Osteocyte (in vitro differentiated cells): ENCODE measurements around the gene BTBD16. TPM values are rescaled to one million over a fixed set of nuclear protein-coding genes. Genes with fewer than 3 reads are reported as not detected.
A peak's percentile ranks its signal among the peaks of the same experiment; 100 is the strongest.

Experiments
- DNase-seq: peaks from one replicate; pipeline ENCODE4 v3.0.0; 2021; ENCODE audit warnings: mixed read lengths; ENCODE audit not compliant: unreplicated experiment; ENCODE audit errors: extremely low spot score
- H3K27ac Mint-ChIP-seq: one replicate; pipeline ENCODE4 v1.8.0; 2021; ENCODE audit warnings: mild to moderate bottlenecking, mixed read lengths; ENCODE audit not compliant: unreplicated experiment
- H3K27me3 Mint-ChIP-seq: one replicate; pipeline ENCODE4 v1.8.0; 2021; ENCODE audit warnings: mixed read lengths; ENCODE audit not compliant: unreplicated experiment
- H3K36me3 Mint-ChIP-seq: one replicate; pipeline ENCODE4 v1.8.0; 2021; ENCODE audit warnings: mixed read lengths; ENCODE audit not compliant: unreplicated experiment
- H3K4me1 Mint-ChIP-seq: one replicate; pipeline ENCODE4 v1.8.0; 2021; ENCODE audit warnings: mixed read lengths; ENCODE audit not compliant: unreplicated experiment
- H3K4me3 Mint-ChIP-seq: one replicate; pipeline ENCODE4 v1.8.0; 2021; ENCODE audit warnings: mild to moderate bottlenecking, moderate library complexity, mixed read lengths; ENCODE audit not compliant: unreplicated experiment
- H3K9me3 Mint-ChIP-seq: one replicate; pipeline ENCODE4 v1.8.0; 2021; ENCODE audit warnings: mixed read lengths; ENCODE audit not compliant: unreplicated experiment
- total RNA-seq: library from RNA; stranded (reverse); gene quantifications from 2 replicates; pipeline ENCODE4 v1.2.1, GENCODE V29; 2021
- TF ChIP-seq, protein P1 (sequence below): fragments of 200-600 bp; sonication (generic); IDR thresholded peaks from 2 replicates; pipeline ENCODE4 v1.5.0; 2021; ENCODE audit warnings: antibody characterized with exemption, mild to moderate bottlenecking, moderate library complexity

BTBD16 gene
- total RNA-seq, 1 donor from 2014 or later: not detected

GRCh38 chr10:122376364-122376961 lies 105.4 kb downstream of the BTBD16 start:
- H3K9me3 Mint-ChIP-seq: no peaks in the 10 kb centered on the region
- H3K4me1 Mint-ChIP-seq: peaks cover 44% of the 10 kb centered on the region
- H3K36me3 Mint-ChIP-seq: peaks cover 15% of the 10 kb centered on the region
- peak overlapping the region; percentile 94 for H3K4me3 Mint-ChIP-seq
- TF ChIP-seq, protein P1, sequence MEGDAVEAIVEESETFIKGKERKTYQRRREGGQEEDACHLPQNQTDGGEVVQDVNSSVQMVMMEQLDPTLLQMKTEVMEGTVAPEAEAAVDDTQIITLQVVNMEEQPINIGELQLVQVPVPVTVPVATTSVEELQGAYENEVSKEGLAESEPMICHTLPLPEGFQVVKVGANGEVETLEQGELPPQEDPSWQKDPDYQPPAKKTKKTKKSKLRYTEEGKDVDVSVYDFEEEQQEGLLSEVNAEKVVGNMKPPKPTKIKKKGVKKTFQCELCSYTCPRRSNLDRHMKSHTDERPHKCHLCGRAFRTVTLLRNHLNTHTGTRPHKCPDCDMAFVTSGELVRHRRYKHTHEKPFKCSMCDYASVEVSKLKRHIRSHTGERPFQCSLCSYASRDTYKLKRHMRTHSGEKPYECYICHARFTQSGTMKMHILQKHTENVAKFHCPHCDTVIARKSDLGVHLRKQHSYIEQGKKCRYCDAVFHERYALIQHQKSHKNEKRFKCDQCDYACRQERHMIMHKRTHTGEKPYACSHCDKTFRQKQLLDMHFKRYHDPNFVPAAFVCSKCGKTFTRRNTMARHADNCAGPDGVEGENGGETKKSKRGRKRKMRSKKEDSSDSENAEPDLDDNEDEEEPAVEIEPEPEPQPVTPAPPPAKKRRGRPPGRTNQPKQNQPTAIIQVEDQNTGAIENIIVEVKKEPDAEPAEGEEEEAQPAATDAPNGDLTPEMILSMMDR: no peak
- H3K27me3 Mint-ChIP-seq: no peaks in the 10 kb centered on the region
- H3K27ac Mint-ChIP-seq: peak overlapping the region; percentile 68
- DNase-seq: no peak

- H3K9me3 Mint-ChIP-seq: no peaks in the 10 kb centered on the region
- no peak overlapping the region for H3K4me3 Mint-ChIP-seq
- no peaks in the 10 kb centered on the region for H3K27me3 Mint-ChIP-seq
- TF ChIP-seq, protein P1: no peak
- peaks cover 38% of the 10 kb centered on the region for H3K4me1 Mint-ChIP-seq
- peaks cover 20% of the 10 kb centered on the region for H3K36me3 Mint-ChIP-seq
- no peak overlapping the region for H3K27ac Mint-ChIP-seq
- DNase-seq: no peak
These were observed 107.9 kb downstream of the BTBD16 start for GRCh38 chr10:122379041-122379440.

GRCh38 chr10:122379537-122379936 lies 108.4 kb downstream of the BTBD16 start:
- no peak for DNase-seq
- no peak overlapping the region for H3K4me3 Mint-ChIP-seq
- peaks cover 36% of the 10 kb centered on the region for H3K4me1 Mint-ChIP-seq
- H3K27ac Mint-ChIP-seq: no peak overlapping the region
- TF ChIP-seq, protein P1: no peak
- no peaks in the 10 kb centered on the region for H3K9me3 Mint-ChIP-seq
- H3K27me3 Mint-ChIP-seq: no peaks in the 10 kb centered on the region
- peaks cover 20% of the 10 kb centered on the region for H3K36me3 Mint-ChIP-seq

DNA sequence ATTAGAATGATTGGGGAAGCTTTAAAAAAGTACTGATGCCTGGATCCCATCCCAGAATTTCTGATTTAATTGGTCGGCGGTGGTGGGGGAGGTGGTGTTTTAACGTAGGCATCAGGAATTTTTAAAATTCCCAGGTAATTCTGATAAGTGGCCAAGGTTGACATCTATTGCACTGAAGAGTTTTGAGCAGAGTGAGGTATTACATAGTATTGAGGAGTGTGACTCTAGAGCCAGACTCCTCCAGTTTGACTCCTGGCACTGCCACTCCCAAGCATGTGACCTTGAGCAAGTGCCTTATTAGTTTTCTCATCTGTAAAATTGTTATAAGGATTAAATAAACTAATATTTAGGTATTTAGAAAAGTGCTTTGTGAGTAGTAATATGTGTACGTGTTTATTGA lies 109.6 kb downstream of the BTBD16 start:
- Mint-ChIP-seq H3K4me3 (no peak overlapping the region), H3K4me1 (peaks cover 33% of the 10 kb centered on the region), H3K27me3 (no peaks in the 10 kb centered on the region), H3K9me3 (no peaks in the 10 kb centered on the region), H3K27ac (no peak overlapping the region), H3K36me3 (peaks cover 20% of the 10 kb centered on the region)
- no peak for DNase-seq
- TF ChIP-seq, protein P1: no peak

DNA sequence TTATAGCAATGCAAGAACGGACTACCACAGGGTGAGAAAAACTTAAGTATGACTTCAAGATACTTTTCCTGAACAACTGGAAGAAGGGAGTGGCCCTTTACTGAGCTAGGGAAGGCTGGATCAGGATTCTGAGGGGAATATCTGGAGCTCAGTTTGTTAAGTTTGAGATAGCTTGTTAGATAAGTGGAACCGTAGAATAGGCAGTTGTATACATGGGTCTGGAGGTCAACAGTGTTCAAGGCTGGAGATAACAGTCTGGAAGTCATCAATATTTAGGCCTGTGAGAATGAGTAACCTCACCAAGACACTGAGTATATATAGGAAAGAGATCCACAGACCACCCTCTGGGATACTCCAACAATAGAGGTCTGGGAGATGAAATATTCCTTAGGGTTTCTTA lies 110.6 kb downstream of the BTBD16 start:
- Mint-ChIP-seq H3K36me3 (peaks cover 20% of the 10 kb centered on the region), H3K4me1 (peaks cover 29% of the 10 kb centered on the region)

More for the DNA sequence above, 110.6 kb downstream of the BTBD16 start:
- TF ChIP-seq, protein P1: no peak
- Mint-ChIP-seq H3K27me3 (no peaks in the 10 kb centered on the region), H3K9me3 (no peaks in the 10 kb centered on the region), H3K4me3 (no peak overlapping the region), H3K27ac (no peak overlapping the region)
- no peak for DNase-seq
